Ascending aorta (tissue), 2 donors: ENCODE results near the gene ZC3HAV1. TPM values are rescaled to one million over a fixed set of nuclear protein-coding genes. Genes with fewer than 3 reads are reported as not detected.
"Not testable (repeated sequence)": the region's sequence is repeated elsewhere in the genome, so short reads cannot be mapped to it uniquely, and the experiment has no call there.

Experiments
- DNase-seq, 2 donors: peaks; one replicate each; pipeline ENCODE4 v3.0.0-alpha.2; 2019; ENCODE audit warnings: low spot score in 2 of 2
- H3K27ac ChIP-seq, 2 donors: fragments of 200-600 bp; sonication (generic); one replicate each; pipeline ENCODE4 v1.5.1; 2016 to 2017; ENCODE audit warnings: mild to moderate bottlenecking in 1 of 2
- H3K27me3 ChIP-seq: fragments of 200-600 bp; sonication (generic); one replicate; pipeline ENCODE4 v1.5.1; 2017
- H3K36me3 ChIP-seq, 2 donors: fragments of 200-600 bp; sonication (generic); one replicate each; pipeline ENCODE4 v1.5.1; 2016
- H3K4me1 ChIP-seq, 2 donors: fragments of 200-600 bp; sonication (generic); one replicate each; pipeline ENCODE4 v1.5.1; 2016 to 2017; ENCODE audit warnings: mild to moderate bottlenecking in 1 of 2
- H3K4me3 ChIP-seq, 2 donors: fragments of 200-600 bp; sonication (generic); one replicate each; pipeline ENCODE4 v1.5.1; 2016 to 2017; ENCODE audit warnings: mild to moderate bottlenecking in 1 of 2
- H3K9me3 ChIP-seq, 2 donors: fragments of 200-600 bp; sonication (generic); one replicate each; pipeline ENCODE4 v1.5.1; 2016
- intact Hi-C: fragments of 100-400 bp; cut with DNase I; formaldehyde crosslinking; loops from one replicate; pipeline ENCODE4 v1.15.1; 2023
- total RNA-seq: library from RNA; depleted of rRNA; stranded (reverse); fragments of >200 nt; gene quantifications from one replicate; pipeline ENCODE4 v1.1.0, GENCODE V29; 2016
- TF ChIP-seq, protein P1 (sequence below), 3 experiments: fragments of 200-600 bp in 2 of 3; fragments of 450-650 bp in 1 of 3; sonication (generic) in 2 of 3; IDR thresholded peaks; one replicate each; pipeline ENCODE4 v1.5.1; 2016 to 2019; ENCODE audit warnings: antibody characterized with exemption in 3 of 3, mild to moderate bottlenecking in 1 of 3, moderate library complexity in 1 of 3

The ZC3HAV1 gene
- total RNA-seq, 1 donor from 2014 or later: 25.0 TPM

DNA sequence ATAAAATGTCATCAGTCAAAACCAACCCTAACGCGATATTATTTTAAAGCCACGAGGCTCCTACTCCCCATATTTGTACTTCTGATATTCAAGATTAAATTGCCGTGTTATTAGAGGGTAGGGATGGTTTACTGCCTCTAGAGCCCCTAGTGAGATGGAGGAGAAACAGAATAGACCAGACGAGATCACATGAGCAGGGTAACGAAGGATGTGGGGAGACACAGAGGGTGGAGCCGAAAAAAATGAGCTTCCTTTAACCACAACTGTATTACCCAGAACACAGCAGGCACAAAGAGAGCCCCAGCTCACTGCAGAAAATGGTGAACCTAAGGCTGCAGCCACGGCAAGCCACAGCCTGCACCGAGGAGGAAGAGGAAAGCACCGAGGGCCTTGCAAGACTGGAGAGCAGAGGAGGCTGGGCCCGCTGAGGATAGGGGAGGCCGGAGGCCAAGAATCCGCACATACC, 14.3 kb downstream of the ZC3HAV1 start:
- no peak overlapping the region for H3K27ac ChIP-seq
- TF ChIP-seq, protein P1, sequence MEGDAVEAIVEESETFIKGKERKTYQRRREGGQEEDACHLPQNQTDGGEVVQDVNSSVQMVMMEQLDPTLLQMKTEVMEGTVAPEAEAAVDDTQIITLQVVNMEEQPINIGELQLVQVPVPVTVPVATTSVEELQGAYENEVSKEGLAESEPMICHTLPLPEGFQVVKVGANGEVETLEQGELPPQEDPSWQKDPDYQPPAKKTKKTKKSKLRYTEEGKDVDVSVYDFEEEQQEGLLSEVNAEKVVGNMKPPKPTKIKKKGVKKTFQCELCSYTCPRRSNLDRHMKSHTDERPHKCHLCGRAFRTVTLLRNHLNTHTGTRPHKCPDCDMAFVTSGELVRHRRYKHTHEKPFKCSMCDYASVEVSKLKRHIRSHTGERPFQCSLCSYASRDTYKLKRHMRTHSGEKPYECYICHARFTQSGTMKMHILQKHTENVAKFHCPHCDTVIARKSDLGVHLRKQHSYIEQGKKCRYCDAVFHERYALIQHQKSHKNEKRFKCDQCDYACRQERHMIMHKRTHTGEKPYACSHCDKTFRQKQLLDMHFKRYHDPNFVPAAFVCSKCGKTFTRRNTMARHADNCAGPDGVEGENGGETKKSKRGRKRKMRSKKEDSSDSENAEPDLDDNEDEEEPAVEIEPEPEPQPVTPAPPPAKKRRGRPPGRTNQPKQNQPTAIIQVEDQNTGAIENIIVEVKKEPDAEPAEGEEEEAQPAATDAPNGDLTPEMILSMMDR (IDR thresholded peaks at IDR 0.05): no peak
- H3K4me1 ChIP-seq: no peaks in the 10 kb centered on the region

GRCh38 chr7:139094596-139094995, 14.9 kb downstream of the ZC3HAV1 start:
- no peak overlapping the region for H3K4me3 ChIP-seq
- no peak overlapping the region for H3K27ac ChIP-seq
- H3K9me3 ChIP-seq: no peaks in the 10 kb centered on the region
- DNase-seq: no peak
- H3K36me3 ChIP-seq: peaks cover 2 to 7% of the 10 kb centered on the region in 2 donors
- no peaks in the 10 kb centered on the region for H3K27me3 ChIP-seq
- H3K4me1 ChIP-seq: no peaks in the 10 kb centered on the region
- intact Hi-C loops: no loop called here
- TF ChIP-seq, protein P1 (IDR thresholded peaks at IDR 0.05): no peak

More for the DNA sequence above, 14.3 kb downstream of the ZC3HAV1 start:
- Histone ChIP-seq H3K4me3 (no peak overlapping the region), H3K27me3 (no peaks in the 10 kb centered on the region), H3K9me3 (no peaks in the 10 kb centered on the region), H3K36me3 (peaks cover 2 to 7% of the 10 kb centered on the region in 2 donors)
- intact Hi-C loops: no loop called here
- no peak for DNase-seq

- Histone ChIP-seq H3K27me3 (no peaks in the 10 kb centered on the region), H3K4me1 (no peaks in the 10 kb centered on the region), H3K9me3 (no peaks in the 10 kb centered on the region), H3K36me3 (peaks cover 7 to 12% of the 10 kb centered on the region in 2 donors), H3K27ac (no peak overlapping the region), H3K4me3 (no peak overlapping the region)
- no peak for DNase-seq
- TF ChIP-seq, protein P1 (IDR thresholded peaks at IDR 0.05): no peak
- intact Hi-C loops: no loop called here
Measured at GRCh38 chr7:139094030-139094429, 15.5 kb downstream of the ZC3HAV1 start.

DNA sequence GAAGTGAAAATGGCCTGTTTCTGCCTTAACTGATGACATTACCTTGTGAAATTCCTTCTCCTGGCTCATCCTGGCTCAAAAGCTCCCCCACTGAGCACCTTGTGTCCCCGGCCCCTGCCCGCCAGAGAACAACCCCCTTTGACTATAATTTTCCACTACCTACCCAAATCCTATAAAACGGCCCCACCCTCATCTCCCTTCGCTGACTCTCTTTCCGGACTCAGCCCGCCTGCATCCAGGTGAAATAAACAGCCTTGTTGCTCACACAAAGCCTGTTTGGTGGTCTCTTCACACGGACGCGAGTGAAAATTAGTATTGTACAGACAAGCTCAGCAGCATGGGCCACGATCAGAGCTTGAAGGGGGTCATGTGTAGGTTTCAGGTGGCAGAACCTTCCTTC, 16.0 kb downstream of the ZC3HAV1 start:
- H3K27me3 ChIP-seq, intact Hi-C loops, H3K27ac ChIP-seq, H3K4me3 ChIP-seq, DNase-seq, H3K9me3 ChIP-seq, H3K4me1 ChIP-seq: not testable (repeated sequence)
- peaks cover 7 to 16% of the 10 kb centered on the region in 2 donors for H3K36me3 ChIP-seq

DNA sequence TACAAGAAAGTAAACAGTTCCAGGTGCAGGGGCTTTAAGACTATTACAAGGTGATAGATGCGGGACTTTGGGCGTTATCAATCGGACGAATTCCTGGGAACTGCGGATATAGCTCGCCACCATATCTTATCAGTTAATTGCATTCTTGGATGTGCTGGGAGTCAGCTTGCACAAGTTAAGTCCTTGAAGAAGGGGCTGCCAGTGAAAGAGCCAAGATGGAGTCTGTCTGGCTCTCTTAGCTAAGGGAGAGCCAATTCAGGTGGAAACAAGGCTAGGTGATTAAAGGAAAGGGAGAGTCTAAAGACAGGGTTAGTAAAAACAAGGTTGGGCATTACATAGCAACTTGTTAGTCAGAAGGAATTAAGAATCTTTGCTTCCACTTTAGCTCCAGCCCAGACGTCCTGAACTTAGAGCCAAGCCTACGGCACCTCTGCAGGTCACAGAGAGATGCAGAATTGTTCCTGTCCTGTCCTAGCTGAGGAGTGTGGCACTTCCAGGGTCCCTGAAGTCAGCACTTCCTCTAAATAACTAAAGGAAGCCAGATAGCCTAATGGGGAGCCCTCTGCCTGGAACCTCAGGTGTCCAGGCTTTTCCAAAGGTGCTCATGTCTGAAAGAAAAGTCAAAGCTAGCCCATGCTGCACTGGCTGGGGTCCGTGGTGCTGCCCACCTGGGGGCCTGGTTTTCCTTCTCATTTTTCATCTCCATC, 17.3 kb downstream of the ZC3HAV1 start:
- Histone ChIP-seq H3K27me3 (no peaks in the 10 kb centered on the region), H3K9me3 (no peaks in the 10 kb centered on the region), H3K4me1 (no peaks in the 10 kb centered on the region), H3K36me3 (peaks cover 12 to 23% of the 10 kb centered on the region in 2 donors), H3K27ac (no peak overlapping the region), H3K4me3 (no peak overlapping the region)
- intact Hi-C loops: no loop called here
- no peak for DNase-seq
- TF ChIP-seq, protein P1 (IDR thresholded peaks at IDR 0.05): no peak

DNA sequence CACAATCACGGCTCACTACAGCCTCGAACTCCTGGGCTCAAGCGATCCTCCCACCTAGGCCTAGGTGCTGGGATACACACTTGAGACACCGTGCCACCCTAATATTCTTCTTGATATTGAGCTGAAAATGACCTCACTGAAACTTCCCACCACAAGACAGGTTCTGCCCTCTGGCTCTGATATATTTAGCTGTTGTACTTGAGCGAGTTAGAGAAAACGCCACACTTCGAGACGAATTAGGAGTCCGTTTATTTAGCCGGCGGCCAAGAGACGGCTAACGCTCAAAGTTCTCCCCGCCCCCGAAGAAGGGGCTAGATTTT, 17.9 kb downstream of the ZC3HAV1 start:
- H3K4me3 ChIP-seq: no peak overlapping the region
- H3K27ac ChIP-seq: no peak overlapping the region
- peaks cover 18 to 29% of the 10 kb centered on the region in 2 donors for H3K36me3 ChIP-seq
- no peak for DNase-seq
- no peaks in the 10 kb centered on the region for H3K9me3 ChIP-seq
- TF ChIP-seq, protein P1 (IDR thresholded peaks at IDR 0.05): no peak
- no peaks in the 10 kb centered on the region for H3K27me3 ChIP-seq
- no peaks in the 10 kb centered on the region for H3K4me1 ChIP-seq
- intact Hi-C loops: no loop called here
